Heart left ventricle (tissue), 16 donors: ENCODE data around the gene GPER1. TPM values are rescaled to one million over a fixed set of nuclear protein-coding genes. Genes with fewer than 3 reads are reported as not detected.
A peak's percentile ranks its signal among the peaks of the same experiment; 100 is the strongest.

Experiments
- ATAC-seq, 4 donors: fragments of 200-7000 bp; cut with Tn5 transposase; one replicate each; pipeline ENCODE4 v1.9.1; 2020 to 2022; ENCODE audit warnings: moderate library complexity in 4 of 4, mild to moderate bottlenecking in 3 of 4, moderate number of reproducible peaks in 1 of 4
- DNase-seq, 5 donors: peaks; one replicate each; pipeline ENCODE4 v3.0.0-alpha.2; 2020
- H3K27ac ChIP-seq, 12 donors: fragments of 200-600 bp; sonication (generic) in 4 of 12; one replicate each; pipeline versions ENCODE4 v1.5.0 to v1.8.0; 2016 to 2022; ENCODE audit warnings: mild to moderate bottlenecking in 2 of 12
- H3K27me3 ChIP-seq, 9 donors: fragments of 200-600 bp; sonication (generic) in 2 of 9; one replicate each; pipeline versions ENCODE4 v1.5.1 to v1.8.0; 2016 to 2022; ENCODE audit warnings: mild to moderate bottlenecking in 3 of 9
- H3K36me3 ChIP-seq, 9 donors: fragments of 200-600 bp; sonication (generic) in 2 of 9; one replicate each; pipeline versions ENCODE4 v1.5.0 to v1.8.0; 2018 to 2022; ENCODE audit warnings: mild to moderate bottlenecking in 2 of 9
- H3K4me1 ChIP-seq, 12 donors: fragments of 200-600 bp; sonication (generic) in 4 of 12; one replicate each; pipeline versions ENCODE4 v1.5.0 to v1.8.0; 2016 to 2022; ENCODE audit warnings: mild to moderate bottlenecking in 3 of 12
- H3K4me3 ChIP-seq, 12 donors: fragments of 200-600 bp; sonication (generic) in 4 of 12; one replicate each; pipeline versions ENCODE4 v1.5.0 to v1.8.0; 2017 to 2022; ENCODE audit warnings: mild to moderate bottlenecking in 9 of 12, moderate library complexity in 4 of 12
- H3K9me3 ChIP-seq, 12 donors: fragments of 200-600 bp; sonication (generic) in 4 of 12; one replicate each; pipeline versions ENCODE4 v1.5.0 to v1.8.0; 2016 to 2022; ENCODE audit warnings: mild to moderate bottlenecking in 1 of 12
- CTCF ChIP-seq, 12 donors: fragments of 200-600 bp; sonication (generic) in 4 of 12; IDR thresholded peaks; one replicate each; pipeline versions ENCODE4 v1.5.0 to v1.8.0; 2018 to 2022; ENCODE audit warnings: antibody characterized with exemption in 12 of 12, mild to moderate bottlenecking in 5 of 12
- POLR2A ChIP-seq, 2 donors: fragments of 450-650 bp; IDR thresholded peaks; one replicate each; pipeline ENCODE4 v1.6.1; 2017; ENCODE audit warnings: antibody characterized with exemption in 2 of 2, mild to moderate bottlenecking in 2 of 2, moderate library complexity in 2 of 2
- WGBS, 4 donors: extraction: QIAGEN DNeasy Blood & Tissue Kit in 2 of 4; methylation state at CpG; one replicate each; pipeline versions ENCODE4 v1.1.5 to v1.1.7; 2013 to 2018; 5-methylcytosine and 5-hydroxymethylcytosine counted together
- intact Hi-C, 10 donors: fragments of 100-400 bp; cut with DNase I; formaldehyde crosslinking; loops; one replicate each; pipeline versions ENCODE4 v1.11.1 to v1.14.2; 2022
- polyA plus RNA-seq, 2 donors: library from polyadenylated mRNA; stranded (reverse); fragments of 200-250 nt; gene quantifications; one replicate each; pipeline ENCODE4 v1.2.3, GENCODE V29; 2013
- total RNA-seq, 9 donors: library from RNA; depleted of rRNA in 2 of 9; stranded (reverse); fragments of >200 nt in 2 of 9; fragmentation: NEBNext Ultra II Directional in 3 of 9; extraction: Animal tissue kit (Norgen Biotek cat#: 25700) in 3 of 9; gene quantifications; one replicate each; pipeline versions ENCODE4 v1.1.0 to v1.2.4, GENCODE V29; 2016 to 2023
- donor health status: ischemic (EF 13 %, LVEDD 7.1; RV severe dilation, severe dysfunction).
- donor health status: healthy with polysubstance abuse.
- donor health status: DM: no; HTN: yes; CAD: no.
- donor health status: DM: no; HTN: no; CAD: no.
- donor health status: ischemic (EF 25% LVEDD 6.9; RV normal size, moderate dysfunction).
- donor health status: ischemic (EF 25% LVEDD 5.7; RV mildly dilated, moderate dysfunction).
- donor health status: healthy.
- donor health status: DM: yes; HTN: yes; CAD: no.
- donor health status: ischemic (EF 35%, LVEDD 5.7; RV mildly dilated, moderate dysfunction).
- donor health status: nonischemic (EF 11% LVEDD 7.7; RV severe dilation, severe dysfunction).
- donor health status: DM: yes; HTN: yes; CAD: no.
- donor health status: PGD.
- donor health status: ischemic (EF 29% LVEDD 5.4; RV normal size, mild dysfunction).
- donor health status: nonischemic (EF 23%, LVEDD 6.1; RV moderate dilation, normal function).

The GPER1 gene
- total and polyA plus RNA-seq, 11 donors = 1.4 to 8.8 (median 2.8) TPM

GRCh38 chr7:1120791-1121190, 32.9 kb downstream of the GPER1 start:
- H3K4me1 ChIP-seq = peaks cover 0 to 33% (median 12%) of the 10 kb centered on the region in 12 donors
- intact Hi-C loops = loop anchor here in 4 of 10 donors (5.0 kb wide), 1 partner anchor 33 kb away; the partner anchor contains the start of gene GPER1 (in 4 of the 4)
- H3K9me3 ChIP-seq = no peaks in the 10 kb centered on the region
- no peak overlapping the region for H3K27ac ChIP-seq
- DNase-seq (no peak), ATAC-seq (no peak)
- WGBS, 4 donors = 90 to 96% (median 94%) methylated on average over 22 of the region's 22 CpGs
- peaks cover 0 to 3% (median 0%) of the 10 kb centered on the region in 9 donors for H3K36me3 ChIP-seq
- H3K27me3 ChIP-seq = no peaks in the 10 kb centered on the region
- TF ChIP-seq CTCF (IDR thresholded peaks at IDR 0.05) = no peak
- H3K4me3 ChIP-seq = no peak overlapping the region

GRCh38 chr7:1121476-1121875, 33.6 kb downstream of the GPER1 start:
- Histone ChIP-seq H3K27ac (no peak overlapping the region), H3K27me3 (no peaks in the 10 kb centered on the region), H3K9me3 (no peaks in the 10 kb centered on the region), H3K4me3 (no peak overlapping the region), H3K4me1 (peaks cover 0 to 33% (median 12%) of the 10 kb centered on the region in 12 donors), H3K36me3 (peaks cover 0 to 5% (median 0%) of the 10 kb centered on the region in 9 donors)
- intact Hi-C loops = loop anchor here in 4 of 10 donors (5.0 kb wide), 1 partner anchor 34 kb away; the partner anchor contains the start of gene GPER1 (in 4 of the 4)
- 85 to 95% (median 92%) methylated on average over 14 of the region's 14 CpGs for WGBS, 4 donors
- ATAC-seq (no peak), DNase-seq (no peak)
- TF ChIP-seq POLR2A (IDR thresholded peaks at IDR 0.05) = no peak
- no peak for TF ChIP-seq CTCF (IDR thresholded peaks at IDR 0.05)

GRCh38 chr7:1121886-1122831, 34.2 kb downstream of the GPER1 start:
- Histone ChIP-seq H3K27me3 (no peaks in the 10 kb centered on the region), H3K4me1 (peaks cover 0 to 33% (median 12%) of the 10 kb centered on the region in 12 donors), H3K9me3 (no peaks in the 10 kb centered on the region), H3K27ac (peak overlapping the region in 10 of 12 donors; percentile 68 to 89 (median 75)), H3K4me3 (no peak overlapping the region), H3K36me3 (peaks cover 0 to 5% (median 3%) of the 10 kb centered on the region in 9 donors)
- DNase-seq (peak in 2 of 5 donors; percentile 40 to 65), ATAC-seq (peak in 1 of 4 donors; percentile 12)
- intact Hi-C loops = loop anchor here in 6 of 10 donors (2.0 to 5.0 kb wide), 3 partner anchors 33 to 35 kb away; partner anchors contain the start of gene GPER1 (in 5 of the 6)
- WGBS, 4 donors = 82 to 88% (median 84%) methylated on average over 23 to 28 of the region's 28 CpGs
- no peak for TF ChIP-seq POLR2A (IDR thresholded peaks at IDR 0.05)
- no peak for TF ChIP-seq CTCF (IDR thresholded peaks at IDR 0.05)
